Keratinocyte (primary cell): ENCODE measurements around the gene CLSTN2. TPM values are rescaled to one million over a fixed set of nuclear protein-coding genes. Genes with fewer than 3 reads are reported as not detected.

ENCODE experiments used
- DNase-seq: peaks from one replicate; pipeline ENCODE4 v3.0.0-alpha.2; 2011; ENCODE audit warnings: low read depth, missing footprints, low spot score
- FAIRE-seq: peaks from 2 replicates; lab custom pipeline; 2011; peaks lifted over from hg19 to GRCh38; lab: Jason Lieb, UNC
- H2AFZ ChIP-seq: 2 replicates; pipeline ENCODE4 v1.6.0; 2012; ENCODE audit warnings: low read length, control low read depth, inconsistent platforms; ENCODE audit not compliant: control insufficient read depth
- H3K27ac ChIP-seq: 2 replicates; pipeline ENCODE4 v1.5.1; 2011; ENCODE audit warnings: low read length; ENCODE audit not compliant: control insufficient read depth, insufficient read depth
- H3K27me3 ChIP-seq: 3 replicates; pipeline ENCODE4 v1.6.0; 2011; ENCODE audit warnings: low read length; ENCODE audit not compliant: control insufficient read depth, insufficient read depth; ENCODE audit errors: extremely low read depth
- H3K36me3 ChIP-seq, 2 experiments: 2 replicates in 1 of 2; 3 replicates in 1 of 2; pipeline ENCODE4 v1.5.1; 2011; ENCODE audit warnings: low read length in 2 of 2, mild to moderate bottlenecking in 1 of 2; ENCODE audit not compliant: control insufficient read depth in 2 of 2, insufficient read depth in 2 of 2; ENCODE audit errors: extremely low read depth in 1 of 2
- H3K4me1 ChIP-seq: 3 replicates; pipeline ENCODE4 v1.5.1; 2011; ENCODE audit warnings: low read length; ENCODE audit not compliant: control insufficient read depth, insufficient read depth; ENCODE audit errors: extremely low read depth
- H3K4me2 ChIP-seq: 3 replicates; pipeline ENCODE4 v1.6.0; 2011; ENCODE audit warnings: low read depth, low read length; ENCODE audit not compliant: control insufficient read depth, insufficient read depth; ENCODE audit errors: extremely low read depth
- H3K4me3 ChIP-seq, 3 experiments: fragments of 200-600 bp in 1 of 3; sonication (generic) in 1 of 3; 2 replicates in 2 of 3; 3 replicates in 1 of 3; pipeline ENCODE4 v1.5.1; 2011 to 2016; ENCODE audit warnings: low read length in 3 of 3, mild to moderate bottlenecking in 3 of 3, control low read depth in 2 of 3, inconsistent platforms in 1 of 3, low read depth in 1 of 3, mixed read lengths in 1 of 3, mixed run types in 1 of 3, moderate library complexity in 1 of 3; ENCODE audit not compliant: control insufficient read depth in 2 of 3, insufficient read depth in 2 of 3; ENCODE audit errors: extremely low read depth in 1 of 3
- H3K79me2 ChIP-seq: 2 replicates; pipeline ENCODE4 v1.6.0; 2012; ENCODE audit warnings: low read length; ENCODE audit not compliant: control insufficient read depth, insufficient read depth
- H3K9ac ChIP-seq: 3 replicates; pipeline ENCODE4 v1.6.0; 2011; ENCODE audit warnings: low read length; ENCODE audit not compliant: control insufficient read depth, insufficient read depth; ENCODE audit errors: extremely low read depth
- H3K9me1 ChIP-seq: 3 replicates; pipeline ENCODE4 v1.6.0; 2011; ENCODE audit warnings: low read length; ENCODE audit not compliant: control insufficient read depth, insufficient read depth; ENCODE audit errors: extremely low read depth
- H3K9me3 ChIP-seq: 2 replicates; pipeline ENCODE4 v1.5.1; 2012; ENCODE audit warnings: low read depth, low read length; ENCODE audit not compliant: control insufficient read depth
- H4K20me1 ChIP-seq: 3 replicates; pipeline ENCODE4 v1.6.0; 2011; ENCODE audit warnings: low read length; ENCODE audit not compliant: control insufficient read depth, insufficient read depth; ENCODE audit errors: extremely low read depth
- EZH2 ChIP-seq: IDR thresholded peaks from one replicate; pipeline ENCODE4 v1.6.1; 2012; ENCODE audit warnings: inconsistent platforms, mild to moderate bottlenecking, low read length, moderate library complexity
- dilution Hi-C: fragments of 300-500 bp; cut with MboI; formaldehyde crosslinking; loops from one replicate; pipeline ENCODE4 v1.7.0; 2020; ENCODE audit warnings: low sequenced_read_pairs; ENCODE audit not compliant: extremely low pct_ligation_motif_present
- polyA plus RNA-seq, 5 experiments: library from polyadenylated mRNA; depleted of rRNA in 3 of 5; stranded (reverse) in 3 of 5; stranded (forward) in 1 of 5; unstranded in 1 of 5; fragments of >200 nt; gene quantifications; 1 replicate in 1 of 5; 2 replicates in 3 of 5; 3 replicates in 1 of 5; pipeline versions ENCODE4 v1.2.1 to v1.2.3, GENCODE V29; 2011 to 2012; ENCODE audit warnings: missing spikeins in 2 of 5, low read depth in 1 of 5, low replicate concordance in 1 of 5
- TF ChIP-seq, protein P1 (sequence below), 3 experiments: IDR thresholded peaks in 1 of 3; conservative IDR thresholded peaks in 1 of 3; optimal IDR thresholded peaks in 1 of 3; 2 replicates in 2 of 3; 3 replicates in 1 of 3; pipeline versions ENCODE3 to v1.5.1; 2011; ENCODE audit warnings: low read length in 3 of 3, mild to moderate bottlenecking in 3 of 3, moderate library complexity in 2 of 3, control low read depth in 1 of 3, inconsistent platforms in 1 of 3; ENCODE audit not compliant: insufficient read depth in 2 of 3; ENCODE audit errors: extremely low read depth in 1 of 3

CLSTN2 gene
- polyA plus RNA-seq, 1 donor (not counting 4 experiments of a cell fraction or from before 2014, with no cell fraction given) = 0.09 TPM

DNA sequence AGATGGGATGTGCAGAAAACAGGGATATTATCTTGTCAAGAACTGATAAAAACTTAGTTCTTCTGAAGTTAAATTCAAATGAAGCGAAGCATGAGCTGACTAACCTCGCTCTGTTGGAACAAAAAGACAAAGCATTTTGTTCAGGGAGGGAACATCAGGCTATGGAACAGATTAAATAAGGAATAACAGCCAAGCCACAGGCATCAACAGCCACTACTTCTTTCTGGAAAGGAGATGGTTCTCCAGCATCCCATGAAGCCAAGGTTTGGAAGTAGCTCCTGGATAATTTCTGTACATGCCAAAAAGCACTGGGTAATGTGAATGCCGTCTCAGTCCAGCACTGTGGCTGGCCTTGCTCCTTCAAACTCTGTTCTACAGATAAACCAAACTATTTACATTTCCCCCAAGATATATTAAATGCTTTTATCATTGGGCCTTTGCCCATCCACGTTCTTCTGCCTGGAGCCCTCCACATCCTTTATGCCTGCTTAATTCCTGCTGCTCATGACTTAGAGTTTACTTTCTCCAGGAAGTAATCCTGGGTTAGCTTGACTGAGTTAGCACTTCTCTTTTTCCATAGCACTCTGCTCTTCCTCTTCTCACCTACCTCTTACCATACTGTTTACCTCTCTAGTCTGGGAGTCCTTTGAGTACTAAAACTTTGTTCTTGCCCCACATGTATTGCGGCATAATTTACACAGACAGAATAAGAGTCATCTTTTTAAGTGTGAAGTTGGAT is 232.0 kb downstream of the CLSTN2 start:
- FAIRE-seq (no peak), DNase-seq (no peak)
- dilution Hi-C loops = no loop called here
- Histone ChIP-seq H3K9me3 (no peaks in the 10 kb centered on the region), H3K9me1 (no peaks in the 10 kb centered on the region), H3K36me3 (no peaks in the 10 kb centered on the region), H3K4me2 (no peak overlapping the region), H4K20me1 (no peaks in the 10 kb centered on the region), H3K4me3 (no peak overlapping the region), H2AFZ (no peak overlapping the region), H3K27ac (no peak overlapping the region), H3K27me3 (peaks cover 3% of the 10 kb centered on the region), H3K9ac (no peak overlapping the region), H3K4me1 (no peaks in the 10 kb centered on the region), H3K79me2 (no peaks in the 10 kb centered on the region)
- TF ChIP-seq, protein P1, sequence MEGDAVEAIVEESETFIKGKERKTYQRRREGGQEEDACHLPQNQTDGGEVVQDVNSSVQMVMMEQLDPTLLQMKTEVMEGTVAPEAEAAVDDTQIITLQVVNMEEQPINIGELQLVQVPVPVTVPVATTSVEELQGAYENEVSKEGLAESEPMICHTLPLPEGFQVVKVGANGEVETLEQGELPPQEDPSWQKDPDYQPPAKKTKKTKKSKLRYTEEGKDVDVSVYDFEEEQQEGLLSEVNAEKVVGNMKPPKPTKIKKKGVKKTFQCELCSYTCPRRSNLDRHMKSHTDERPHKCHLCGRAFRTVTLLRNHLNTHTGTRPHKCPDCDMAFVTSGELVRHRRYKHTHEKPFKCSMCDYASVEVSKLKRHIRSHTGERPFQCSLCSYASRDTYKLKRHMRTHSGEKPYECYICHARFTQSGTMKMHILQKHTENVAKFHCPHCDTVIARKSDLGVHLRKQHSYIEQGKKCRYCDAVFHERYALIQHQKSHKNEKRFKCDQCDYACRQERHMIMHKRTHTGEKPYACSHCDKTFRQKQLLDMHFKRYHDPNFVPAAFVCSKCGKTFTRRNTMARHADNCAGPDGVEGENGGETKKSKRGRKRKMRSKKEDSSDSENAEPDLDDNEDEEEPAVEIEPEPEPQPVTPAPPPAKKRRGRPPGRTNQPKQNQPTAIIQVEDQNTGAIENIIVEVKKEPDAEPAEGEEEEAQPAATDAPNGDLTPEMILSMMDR (optimal IDR thresholded peaks at IDR 0.05 in 1 of 3, IDR thresholded peaks at IDR 0.05 in 1 of 3, conservative IDR thresholded peaks at IDR 0.05 in 1 of 3; ENCODE audit: extremely low read depth in 1 of 3, insufficient read depth in 2 of 3, low read length in 3 of 3) = no peak
- no peak for TF ChIP-seq EZH2

DNA sequence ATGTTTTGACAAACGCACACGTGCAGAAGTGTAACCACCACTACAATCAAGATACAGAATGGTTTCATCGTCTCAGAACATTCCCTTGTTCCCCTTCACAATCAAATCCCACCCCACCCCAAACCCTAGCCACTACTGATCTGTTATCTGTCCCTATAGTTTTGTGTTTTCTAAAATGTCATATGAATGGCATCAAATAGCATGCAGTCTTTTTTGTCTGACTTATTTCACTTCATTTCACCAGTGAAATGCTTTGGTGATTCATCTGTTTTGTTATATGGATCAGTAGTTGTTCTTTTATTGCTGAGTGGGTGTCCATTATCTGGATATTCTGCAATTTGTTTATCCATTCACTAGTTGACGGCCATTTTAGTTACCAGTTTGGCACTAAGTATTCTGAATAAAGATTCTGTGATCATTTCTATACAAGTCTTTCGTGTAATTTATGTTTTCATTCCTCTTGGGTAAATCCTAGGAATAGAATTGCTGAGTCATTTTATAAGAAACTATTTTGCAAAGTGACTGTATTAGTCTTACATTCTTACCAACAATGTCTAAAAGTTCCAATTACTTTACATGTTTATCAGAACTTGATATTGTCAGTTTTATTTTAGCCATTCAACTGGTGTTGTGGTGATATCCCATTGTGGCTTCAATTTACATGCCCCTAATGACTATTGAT is 232.8 kb downstream of the CLSTN2 start:
- dilution Hi-C loops = no loop called here
- H3K36me3 ChIP-seq = no peaks in the 10 kb centered on the region
- H3K27me3 ChIP-seq = no peaks in the 10 kb centered on the region
- no peak overlapping the region for H3K9ac ChIP-seq
- no peak overlapping the region for H2AFZ ChIP-seq
- no peak overlapping the region for H3K27ac ChIP-seq
- FAIRE-seq = no peak
- no peak overlapping the region for H3K4me3 ChIP-seq
- H3K4me2 ChIP-seq = no peak overlapping the region
- H3K9me3 ChIP-seq = no peaks in the 10 kb centered on the region
- no peak for DNase-seq
- TF ChIP-seq EZH2 = no peak
- TF ChIP-seq, protein P1 (optimal IDR thresholded peaks at IDR 0.05 in 1 of 3, IDR thresholded peaks at IDR 0.05 in 1 of 3, conservative IDR thresholded peaks at IDR 0.05 in 1 of 3; ENCODE audit: extremely low read depth in 1 of 3, insufficient read depth in 2 of 3, low read length in 3 of 3) = no peak
- H3K79me2 ChIP-seq = no peaks in the 10 kb centered on the region
- no peaks in the 10 kb centered on the region for H3K9me1 ChIP-seq
- H3K4me1 ChIP-seq = no peaks in the 10 kb centered on the region
- no peaks in the 10 kb centered on the region for H4K20me1 ChIP-seq
